HCT116 (cell line): ENCODE measurements around the gene DAO.

Source experiments
- CBX3 ChIP-seq: IDR thresholded peaks from 2 replicates; pipeline ENCODE4 v1.6.1; 2012; ENCODE audit warnings: low read depth
- ELF1 ChIP-seq: IDR thresholded peaks from 2 replicates; pipeline ENCODE4 v1.6.1; 2012; ENCODE audit warnings: low read depth, borderline replicate concordance
- EZH2 ChIP-seq: fragments of 200-600 bp; sonication (generic); IDR thresholded peaks from 2 replicates; pipeline ENCODE4 v1.6.1; 2017; ENCODE audit warnings: antibody characterized with exemption, mixed run types
- EZH2phosphoT487 ChIP-seq: fragments of 200-600 bp; IDR thresholded peaks from 2 replicates; pipeline ENCODE4 v1.6.1; 2018; ENCODE audit warnings: antibody characterized with exemption, borderline replicate concordance
- JUND ChIP-seq: IDR thresholded peaks from 2 replicates; pipeline ENCODE4 v1.6.1; 2012
- POLR2A ChIP-seq: IDR thresholded peaks from 2 replicates; pipeline ENCODE4 v1.7.0; 2011; ENCODE audit warnings: borderline replicate concordance; ENCODE audit not compliant: insufficient read depth, insufficient read length; ENCODE audit errors: extremely low read depth
- RAD21 ChIP-seq: IDR thresholded peaks from 2 replicates; pipeline ENCODE4 v1.6.1; 2012; ENCODE audit warnings: low read depth, mild to moderate bottlenecking
- TCF7L2 ChIP-seq: IDR thresholded peaks from 2 replicates; pipeline ENCODE4 v1.7.0; 2011; ENCODE audit warnings: borderline replicate concordance, inconsistent platforms; ENCODE audit not compliant: insufficient read depth, insufficient read length; ENCODE audit errors: extremely low read depth
- YY1 ChIP-seq: IDR thresholded peaks from 2 replicates; pipeline ENCODE4 v1.6.1; 2011; ENCODE audit warnings: low read length, low read depth, moderate library complexity, mild to moderate bottlenecking; ENCODE audit not compliant: insufficient replicate concordance; ENCODE audit errors: extremely low read depth
- TF ChIP-seq, protein P1 (sequence below), 3 experiments: fragments of 200-600 bp in 1 of 3; sonication (generic) in 1 of 3; IDR thresholded peaks in 2 of 3; conservative IDR thresholded peaks in 1 of 3; 2 replicates each; pipeline ENCODE4 v1.5.1; 2012 to 2017; ENCODE audit warnings: low read depth in 2 of 3, low read length in 2 of 3, antibody characterized with exemption in 1 of 3, borderline replicate concordance in 1 of 3, control low read depth in 1 of 3, mild to moderate bottlenecking in 1 of 3, mixed read lengths in 1 of 3, mixed run types in 1 of 3, moderate library complexity in 1 of 3; ENCODE audit not compliant: insufficient read depth in 1 of 3
- TF ChIP-seq, protein P2 (sequence below): IDR thresholded peaks from 2 replicates; pipeline ENCODE4 v1.6.1; 2012; ENCODE audit warnings: low read depth
- TF ChIP-seq, protein P3 (sequence below): IDR thresholded peaks from 2 replicates; pipeline ENCODE4 v1.6.1; 2012

DNA sequence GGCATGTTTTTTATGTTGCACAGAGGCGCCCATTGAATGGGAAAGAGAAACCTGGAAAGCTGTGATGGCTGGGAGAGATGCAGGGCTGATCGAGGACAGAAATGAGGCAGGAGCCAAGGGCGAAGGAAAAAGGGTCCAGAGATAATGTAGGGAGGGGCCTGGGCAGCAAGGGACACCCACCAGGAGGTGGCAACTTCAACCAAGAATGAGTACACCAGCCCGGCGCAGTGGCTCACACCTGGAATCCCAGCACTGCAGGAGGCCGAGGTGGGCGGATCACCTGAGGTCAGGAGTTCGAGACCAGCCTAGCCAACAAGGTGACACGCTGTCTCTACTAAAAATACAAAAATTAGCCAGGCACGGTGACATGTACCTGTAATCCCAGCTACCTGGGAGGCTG, 26.5 kb upstream of the DAO start:
- TF ChIP-seq JUND (no peak), EZH2 (no peak), EZH2phosphoT487 (no peak), YY1 (no peak), POLR2A (no peak), RAD21 (no peak), TCF7L2 (no peak), ELF1 (no peak), CBX3 (no peak)
- TF ChIP-seq, protein P1, sequence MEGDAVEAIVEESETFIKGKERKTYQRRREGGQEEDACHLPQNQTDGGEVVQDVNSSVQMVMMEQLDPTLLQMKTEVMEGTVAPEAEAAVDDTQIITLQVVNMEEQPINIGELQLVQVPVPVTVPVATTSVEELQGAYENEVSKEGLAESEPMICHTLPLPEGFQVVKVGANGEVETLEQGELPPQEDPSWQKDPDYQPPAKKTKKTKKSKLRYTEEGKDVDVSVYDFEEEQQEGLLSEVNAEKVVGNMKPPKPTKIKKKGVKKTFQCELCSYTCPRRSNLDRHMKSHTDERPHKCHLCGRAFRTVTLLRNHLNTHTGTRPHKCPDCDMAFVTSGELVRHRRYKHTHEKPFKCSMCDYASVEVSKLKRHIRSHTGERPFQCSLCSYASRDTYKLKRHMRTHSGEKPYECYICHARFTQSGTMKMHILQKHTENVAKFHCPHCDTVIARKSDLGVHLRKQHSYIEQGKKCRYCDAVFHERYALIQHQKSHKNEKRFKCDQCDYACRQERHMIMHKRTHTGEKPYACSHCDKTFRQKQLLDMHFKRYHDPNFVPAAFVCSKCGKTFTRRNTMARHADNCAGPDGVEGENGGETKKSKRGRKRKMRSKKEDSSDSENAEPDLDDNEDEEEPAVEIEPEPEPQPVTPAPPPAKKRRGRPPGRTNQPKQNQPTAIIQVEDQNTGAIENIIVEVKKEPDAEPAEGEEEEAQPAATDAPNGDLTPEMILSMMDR (IDR thresholded peaks at IDR 0.05 in 2 of 3, conservative IDR thresholded peaks at IDR 0.05 in 1 of 3; ENCODE audit: borderline replicate concordance in 1 of 3, insufficient read depth in 1 of 3, low read depth in 2 of 3, low read length in 2 of 3), result no peak
- TF ChIP-seq, protein P2, sequence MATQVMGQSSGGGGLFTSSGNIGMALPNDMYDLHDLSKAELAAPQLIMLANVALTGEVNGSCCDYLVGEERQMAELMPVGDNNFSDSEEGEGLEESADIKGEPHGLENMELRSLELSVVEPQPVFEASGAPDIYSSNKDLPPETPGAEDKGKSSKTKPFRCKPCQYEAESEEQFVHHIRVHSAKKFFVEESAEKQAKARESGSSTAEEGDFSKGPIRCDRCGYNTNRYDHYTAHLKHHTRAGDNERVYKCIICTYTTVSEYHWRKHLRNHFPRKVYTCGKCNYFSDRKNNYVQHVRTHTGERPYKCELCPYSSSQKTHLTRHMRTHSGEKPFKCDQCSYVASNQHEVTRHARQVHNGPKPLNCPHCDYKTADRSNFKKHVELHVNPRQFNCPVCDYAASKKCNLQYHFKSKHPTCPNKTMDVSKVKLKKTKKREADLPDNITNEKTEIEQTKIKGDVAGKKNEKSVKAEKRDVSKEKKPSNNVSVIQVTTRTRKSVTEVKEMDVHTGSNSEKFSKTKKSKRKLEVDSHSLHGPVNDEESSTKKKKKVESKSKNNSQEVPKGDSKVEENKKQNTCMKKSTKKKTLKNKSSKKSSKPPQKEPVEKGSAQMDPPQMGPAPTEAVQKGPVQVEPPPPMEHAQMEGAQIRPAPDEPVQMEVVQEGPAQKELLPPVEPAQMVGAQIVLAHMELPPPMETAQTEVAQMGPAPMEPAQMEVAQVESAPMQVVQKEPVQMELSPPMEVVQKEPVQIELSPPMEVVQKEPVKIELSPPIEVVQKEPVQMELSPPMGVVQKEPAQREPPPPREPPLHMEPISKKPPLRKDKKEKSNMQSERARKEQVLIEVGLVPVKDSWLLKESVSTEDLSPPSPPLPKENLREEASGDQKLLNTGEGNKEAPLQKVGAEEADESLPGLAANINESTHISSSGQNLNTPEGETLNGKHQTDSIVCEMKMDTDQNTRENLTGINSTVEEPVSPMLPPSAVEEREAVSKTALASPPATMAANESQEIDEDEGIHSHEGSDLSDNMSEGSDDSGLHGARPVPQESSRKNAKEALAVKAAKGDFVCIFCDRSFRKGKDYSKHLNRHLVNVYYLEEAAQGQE, result no peak
- TF ChIP-seq, protein P3, sequence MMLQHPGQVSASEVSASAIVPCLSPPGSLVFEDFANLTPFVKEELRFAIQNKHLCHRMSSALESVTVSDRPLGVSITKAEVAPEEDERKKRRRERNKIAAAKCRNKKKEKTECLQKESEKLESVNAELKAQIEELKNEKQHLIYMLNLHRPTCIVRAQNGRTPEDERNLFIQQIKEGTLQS, result no peak
